Measurements from ENCODE around the gene BICRA. TPM values are rescaled to one million over a fixed set of nuclear protein-coding genes. Genes with fewer than 3 reads are reported as not detected.

The BICRA gene
- total RNA-seq, 1 experiment from 2014 or later: 14.4 TPM

DNA sequence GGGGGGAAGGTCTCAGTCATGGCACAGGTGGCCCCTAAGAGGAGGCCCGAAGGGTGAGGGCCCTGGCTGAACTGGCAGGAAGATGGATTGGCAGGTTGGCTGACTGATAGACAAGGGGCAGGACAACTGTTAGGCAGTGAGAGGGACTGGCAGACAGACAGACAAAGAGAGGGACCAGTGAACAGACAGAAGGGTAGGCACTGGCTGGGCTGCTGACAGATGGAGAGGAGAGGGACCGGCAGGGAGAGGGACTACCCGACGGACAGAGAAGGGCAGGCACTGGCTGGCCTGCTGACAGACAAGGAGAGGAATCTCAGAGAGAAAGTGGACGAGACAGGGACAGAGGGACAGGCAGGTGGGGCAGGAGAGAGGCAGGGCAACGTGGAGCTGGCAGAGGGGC lies 72.5 kb downstream of the BICRA start:
- peaks cover 16% of the 10 kb centered on the region; the same call in 1 of the 2 replicates for H3F3A ChIP-seq (ENCODE audit: insufficient read depth, low read depth)
- no peak overlapping the region for H2AFZ ChIP-seq
- H3K27ac ChIP-seq: no peak overlapping the region
- ChIA-PET CTCF (no interaction called here), POLR2A (ENCODE audit: unreplicated experiment) (no interaction called here)
- intact Hi-C loops (cut with micrococcal nuclease; ENCODE audit: unreplicated experiment): no loop called here
- BruUV-seq (replicated peaks): no TSS peak
- no peaks in the 10 kb centered on the region for H4K20me1 ChIP-seq (ENCODE audit: insufficient read depth)
- TF ChIP-seq, protein P1, sequence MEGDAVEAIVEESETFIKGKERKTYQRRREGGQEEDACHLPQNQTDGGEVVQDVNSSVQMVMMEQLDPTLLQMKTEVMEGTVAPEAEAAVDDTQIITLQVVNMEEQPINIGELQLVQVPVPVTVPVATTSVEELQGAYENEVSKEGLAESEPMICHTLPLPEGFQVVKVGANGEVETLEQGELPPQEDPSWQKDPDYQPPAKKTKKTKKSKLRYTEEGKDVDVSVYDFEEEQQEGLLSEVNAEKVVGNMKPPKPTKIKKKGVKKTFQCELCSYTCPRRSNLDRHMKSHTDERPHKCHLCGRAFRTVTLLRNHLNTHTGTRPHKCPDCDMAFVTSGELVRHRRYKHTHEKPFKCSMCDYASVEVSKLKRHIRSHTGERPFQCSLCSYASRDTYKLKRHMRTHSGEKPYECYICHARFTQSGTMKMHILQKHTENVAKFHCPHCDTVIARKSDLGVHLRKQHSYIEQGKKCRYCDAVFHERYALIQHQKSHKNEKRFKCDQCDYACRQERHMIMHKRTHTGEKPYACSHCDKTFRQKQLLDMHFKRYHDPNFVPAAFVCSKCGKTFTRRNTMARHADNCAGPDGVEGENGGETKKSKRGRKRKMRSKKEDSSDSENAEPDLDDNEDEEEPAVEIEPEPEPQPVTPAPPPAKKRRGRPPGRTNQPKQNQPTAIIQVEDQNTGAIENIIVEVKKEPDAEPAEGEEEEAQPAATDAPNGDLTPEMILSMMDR (conservative IDR thresholded peaks at IDR 0.05): no peak
- no peak for TF ChIP-seq EZH2 (IDR thresholded peaks at IDR 0.05; ENCODE audit: low read depth)
- H3K79me2 ChIP-seq (ENCODE audit: low read depth): no peaks in the 10 kb centered on the region
- H3K27me3 ChIP-seq (ENCODE audit: insufficient read depth, low read depth): no peaks in the 10 kb centered on the region
- H3K4me2 ChIP-seq: no peak overlapping the region
- H3K4me1 ChIP-seq (replicated peaks; ENCODE audit: insufficient read depth): no peaks in the 10 kb centered on the region
- no peaks in the 10 kb centered on the region for H3K9me3 ChIP-seq (ENCODE audit: insufficient read depth, low read depth)
- H3K9me2 ChIP-seq (ENCODE audit: insufficient read depth): no peaks in the 10 kb centered on the region
- DNase-seq: no peak
- 0 out of 2 replicates have a peak, but pooled peaks cover 4% of the 10 kb centered on the region for H3K36me3 ChIP-seq (ENCODE audit: low read depth)
- H3K4me3 ChIP-seq: no peak overlapping the region

- BruUV-seq (replicated peaks): no TSS peak
- no peaks in the 10 kb centered on the region for H3K79me2 ChIP-seq (ENCODE audit: low read depth)
- peaks cover 16% of the 10 kb centered on the region; the same call in 1 of the 2 replicates for H3F3A ChIP-seq (ENCODE audit: insufficient read depth, low read depth)
- DNase-seq: no peak
- intact Hi-C loops (cut with micrococcal nuclease; ENCODE audit: unreplicated experiment): no loop called here
- H3K4me1 ChIP-seq (replicated peaks; ENCODE audit: insufficient read depth): no peaks in the 10 kb centered on the region
- no peaks in the 10 kb centered on the region for H4K20me1 ChIP-seq (ENCODE audit: insufficient read depth)
- H3K27ac ChIP-seq: no peak overlapping the region
- 0 out of 2 replicates have a peak, but pooled peaks cover 3% of the 10 kb centered on the region for H3K36me3 ChIP-seq (ENCODE audit: low read depth)
- no peaks in the 10 kb centered on the region for H3K9me3 ChIP-seq (ENCODE audit: insufficient read depth, low read depth)
- no peaks in the 10 kb centered on the region for H3K9me2 ChIP-seq (ENCODE audit: insufficient read depth)
- ChIA-PET CTCF (no interaction called here), POLR2A (ENCODE audit: unreplicated experiment) (interaction anchor here (0.6 kb wide), 1 partner anchor 87 kb away, joined by 3 read pairs; no protein-coding TSS in a partner anchor)
- H3K4me2 ChIP-seq: no peak overlapping the region
- no peak overlapping the region for H3K4me3 ChIP-seq
- no peaks in the 10 kb centered on the region for H3K27me3 ChIP-seq (ENCODE audit: insufficient read depth, low read depth)
- no peak for TF ChIP-seq EZH2 (IDR thresholded peaks at IDR 0.05; ENCODE audit: low read depth)
- TF ChIP-seq, protein P1 (conservative IDR thresholded peaks at IDR 0.05): no peak
- no peak overlapping the region for H2AFZ ChIP-seq
These were observed 73.0 kb downstream of the BICRA start for GRCh38 chr19:47681936-47682335.

- H3K27me3 ChIP-seq (ENCODE audit: insufficient read depth, low read depth): no peaks in the 10 kb centered on the region
- H3K36me3 ChIP-seq (ENCODE audit: low read depth): no peaks in the 10 kb centered on the region
- no peaks in the 10 kb centered on the region for H3K4me1 ChIP-seq (replicated peaks; ENCODE audit: insufficient read depth)
- H4K20me1 ChIP-seq (ENCODE audit: insufficient read depth): no peaks in the 10 kb centered on the region
- CTCF ChIA-PET: interaction anchor here (0.6 kb wide), 1 partner anchor 842 kb away, joined by 3 read pairs; no protein-coding TSS in a partner anchor
- no peak overlapping the region for H3K4me3 ChIP-seq
- no peak for DNase-seq
- H3K9me3 ChIP-seq (ENCODE audit: insufficient read depth, low read depth): no peaks in the 10 kb centered on the region
- POLR2A ChIA-PET (ENCODE audit: unreplicated experiment): no interaction called here
- BruUV-seq (replicated peaks): no TSS peak
- 0 out of 2 replicates have a peak, but pooled peaks cover 9% of the 10 kb centered on the region for H3F3A ChIP-seq (ENCODE audit: insufficient read depth, low read depth)
- intact Hi-C loops (cut with micrococcal nuclease; ENCODE audit: unreplicated experiment): no loop called here
- H3K9me2 ChIP-seq (ENCODE audit: insufficient read depth): no peaks in the 10 kb centered on the region
- H3K79me2 ChIP-seq (ENCODE audit: low read depth): no peaks in the 10 kb centered on the region
- no peak overlapping the region for H3K27ac ChIP-seq
- TF ChIP-seq EZH2 (IDR thresholded peaks at IDR 0.05; ENCODE audit: low read depth): no peak
- TF ChIP-seq, protein P1 (conservative IDR thresholded peaks at IDR 0.05): no peak
- H3K4me2 ChIP-seq: no peak overlapping the region
- H2AFZ ChIP-seq: no peak overlapping the region
These were observed 74.0 kb downstream of the BICRA start for GRCh38 chr19:47682939-47683338.
